HepG2 (cell line): ENCODE data around the gene CSMD2. TPM values are rescaled to one million over a fixed set of nuclear protein-coding genes. Genes with fewer than 3 reads are reported as not detected.

Source experiments
- ATAC-seq: fragments of 200-7000 bp; cut with Tn5 transposase; 3 replicates; pipeline ENCODE4 v1.9.1; 2020; ENCODE audit warnings: mild to moderate bottlenecking, moderate library complexity
- BruUV-seq: library from RNA; stranded (reverse); fragments of 400-500 nt; replicated peaks from 2 replicates; lab custom pipeline; 2021; lab: Mats Ljungman, UMichigan
- CTCF ChIA-PET: fragments of 300-600 bp; formaldehyde crosslinking; extraction: SDS; loops from one replicate; lab custom pipeline; 2021; ENCODE audit warnings: low total read pairs, inconsistent platforms, low intra/inter-chr PET ratio; lab: Yijun Ruan, JAX
- POLR2A ChIA-PET: fragments of 350-600 bp; sonication (Branson Sonifier 250); formaldehyde crosslinking; loops from one replicate; lab custom pipeline; 2020; ENCODE audit warnings: antibody characterized with exemption, inconsistent platforms; lab: Yijun Ruan, JAX
- DNase-seq: peaks from one replicate; pipeline ENCODE4 v3.0.0-alpha.2; 2015; ENCODE audit warnings: low spot score
- FAIRE-seq: peaks from 3 replicates; lab custom pipeline; 2011; peaks lifted over from hg19 to GRCh38; lab: Jason Lieb, UNC
- H2AFZ ChIP-seq: one replicate; pipeline ENCODE4 v1.6.1; 2011; ENCODE audit warnings: low read length, inconsistent platforms
- H3K27ac ChIP-seq: fragments of 300-600 bp; 3 replicates; pipeline ENCODE4 v1.8.0; 2011; ENCODE audit warnings: mixed run types, mild to moderate bottlenecking, mixed read lengths, low read length, inconsistent platforms; ENCODE audit not compliant: insufficient read depth; ENCODE audit errors: extremely low read length
- H3K27me3 ChIP-seq, 2 experiments: fragments of 200-600 bp in 1 of 2; 2 replicates in 1 of 2; 3 replicates in 1 of 2; pipeline versions ENCODE4 v1.6.0 to v1.8.0; 2011; ENCODE audit warnings: low read length in 2 of 2, mild to moderate bottlenecking in 2 of 2, moderate library complexity in 2 of 2, inconsistent platforms in 1 of 2; ENCODE audit not compliant: insufficient read depth in 2 of 2, control insufficient read depth in 1 of 2
- H3K36me3 ChIP-seq, 2 experiments: fragments of 200-600 bp in 1 of 2; replicated peaks in 1 of 2; 2 replicates in 1 of 2; 3 replicates in 1 of 2; pipeline versions ENCODE4 v1.5.1 to v1.8.0; 2011; ENCODE audit warnings: low read length in 2 of 2, inconsistent platforms in 1 of 2; ENCODE audit not compliant: insufficient read depth in 2 of 2, control insufficient read depth in 1 of 2
- H3K4me1 ChIP-seq: 2 replicates; pipeline ENCODE4 v1.5.1; 2012; ENCODE audit warnings: low read length, inconsistent platforms; ENCODE audit not compliant: insufficient read depth
- H3K4me2 ChIP-seq: 2 replicates; pipeline ENCODE4 v1.6.0; 2011; ENCODE audit warnings: low read depth, low read length, inconsistent platforms
- H3K4me3 ChIP-seq, 3 experiments: fragments of 200-600 bp in 1 of 3; sonication (generic), shearing (Covaris generic) in 1 of 3; replicated peaks in 1 of 3; 2 replicates each; pipeline ENCODE4 v1.5.1; 2011 to 2016; ENCODE audit warnings: low read length in 3 of 3, inconsistent platforms in 2 of 3, low read depth in 2 of 3, mild to moderate bottlenecking in 2 of 3, control low read depth in 1 of 3, mixed read lengths in 1 of 3; ENCODE audit not compliant: insufficient read depth in 1 of 3
- H3K79me2 ChIP-seq: one replicate; pipeline ENCODE4 v1.6.1; 2011; ENCODE audit warnings: low read length, inconsistent platforms; ENCODE audit not compliant: insufficient read depth
- H3K9ac ChIP-seq: 2 replicates; pipeline ENCODE4 v1.6.0; 2011; ENCODE audit warnings: mild to moderate bottlenecking, low read depth, low read length, inconsistent platforms; ENCODE audit not compliant: insufficient read depth
- H3K9me3 ChIP-seq: 2 replicates; pipeline ENCODE4 v1.5.1; 2012; ENCODE audit warnings: mild to moderate bottlenecking, low read length
- H4K20me1 ChIP-seq: 2 replicates; pipeline ENCODE4 v1.6.0; 2011; ENCODE audit warnings: inconsistent platforms, mild to moderate bottlenecking, low read length, moderate library complexity; ENCODE audit not compliant: insufficient read depth
- BCLAF1 ChIP-seq: fragments of 450-650 bp; IDR thresholded peaks from 2 replicates; pipeline ENCODE4 v1.6.1; 2017; ENCODE audit warnings: mild to moderate bottlenecking
- CBFB ChIP-seq: sonication (generic); formaldehyde crosslinking; IDR thresholded peaks from 2 replicates; pipeline ENCODE4 v1.4.0; 2020; ENCODE audit warnings: missing genetic modification reagents
- ERF ChIP-seq: IDR thresholded peaks from 2 replicates; pipeline ENCODE4 v1.6.1; 2018; ENCODE audit warnings: missing biosample characterization, missing genetic modification reagents
- GMEB1 ChIP-seq: sonication (generic); formaldehyde crosslinking; IDR thresholded peaks from 2 replicates; pipeline ENCODE4 v1.5.1; 2020; ENCODE audit warnings: missing genetic modification reagents, mild to moderate bottlenecking, borderline replicate concordance
- PTBP1 ChIP-seq: fragments of 200-400 bp; formaldehyde crosslinking; IDR thresholded peaks from 2 replicates; pipeline ENCODE4 v1.6.1; 2018; ENCODE audit warnings: low read length, low read depth; ENCODE audit not compliant: poor library complexity, severe bottlenecking
- SNAPC5 ChIP-seq: sonication (generic); formaldehyde crosslinking; IDR thresholded peaks from 2 replicates; pipeline ENCODE4 v1.8.1; 2023; ENCODE audit warnings: mild to moderate bottlenecking, missing genetic modification reagents, borderline replicate concordance
- SRSF9 ChIP-seq: fragments of 200-400 bp; formaldehyde crosslinking; IDR thresholded peaks from 2 replicates; pipeline ENCODE4 v1.6.1; 2018; ENCODE audit warnings: borderline replicate concordance, mild to moderate bottlenecking, low read depth, low read length; ENCODE audit not compliant: insufficient read depth, poor library complexity, severe bottlenecking
- TP53 ChIP-seq: sonication (generic); formaldehyde crosslinking; conservative IDR thresholded peaks from 2 replicates; pipeline ENCODE4 v1.4.0; 2020; ENCODE audit warnings: missing genetic modification reagents
- USF2 ChIP-seq, 2 experiments: sonication (generic) in 1 of 2; formaldehyde crosslinking in 1 of 2; IDR thresholded peaks; 2 replicates each; pipeline versions ENCODE4 v1.5.1 to v1.6.1; 2011 to 2020; ENCODE audit warnings: borderline replicate concordance in 1 of 2, low read depth in 1 of 2, low read length in 1 of 2, mild to moderate bottlenecking in 1 of 2, missing genetic modification reagents in 1 of 2, moderate library complexity in 1 of 2
- WIZ ChIP-seq: sonication (generic); formaldehyde crosslinking; IDR thresholded peaks from 2 replicates; pipeline ENCODE4 v1.5.1; 2020; ENCODE audit warnings: mild to moderate bottlenecking, missing genetic modification reagents
- ZNF329 ChIP-seq: sonication (generic); formaldehyde crosslinking; IDR thresholded peaks from 2 replicates; pipeline ENCODE4 v1.9.0; 2021; ENCODE audit warnings: low read depth, mild to moderate bottlenecking, missing genetic modification reagents
- ZNF33B ChIP-seq: sonication (generic); formaldehyde crosslinking; IDR thresholded peaks from 2 replicates; pipeline ENCODE4 v1.5.1; 2020; ENCODE audit warnings: mild to moderate bottlenecking, missing genetic modification reagents
- ZNF446 ChIP-seq: sonication (generic); formaldehyde crosslinking; IDR thresholded peaks from 2 replicates; pipeline ENCODE4 v1.5.0; 2020; ENCODE audit warnings: mild to moderate bottlenecking, missing genetic modification reagents
- ZSCAN12 ChIP-seq: sonication (generic); formaldehyde crosslinking; IDR thresholded peaks from 2 replicates; pipeline ENCODE4 v1.9.0; 2021; ENCODE audit warnings: mild to moderate bottlenecking, missing genetic modification reagents
- WGBS: methylation state at CpG from one replicate; pipeline ENCODE4 v1.1.6; 2017; ENCODE audit warnings: low lambda C conversion rate; 5-methylcytosine and 5-hydroxymethylcytosine counted together
- in situ Hi-C: cut with HindIII; loops from 2 replicates; pipeline ENCODE4 v1.10.0; 2017; ENCODE audit warnings: low pct_unique_long_range_greater_than_20kb; ENCODE audit not compliant: extremely low pct_ligation_motif_present
- intact Hi-C: fragments of 100-400 bp; cut with micrococcal nuclease; formaldehyde crosslinking; loops from one replicate; pipeline ENCODE4 v1.10.0; 2022; ENCODE audit not compliant: unreplicated experiment
- polyA plus RNA-seq, 8 experiments: library from polyadenylated mRNA; depleted of rRNA in 3 of 8; stranded (reverse) in 7 of 8; unstranded in 1 of 8; fragments of >200 nt; fragmentation: Illumina TruSeq in 4 of 8; extraction: Trizol in 4 of 8; gene quantifications; 2 replicates each; pipeline versions ENCODE4 v1.2.1 to v1.2.3, GENCODE V29; 2011 to 2016; ENCODE audit warnings: low read depth in 4 of 8, missing spikeins in 1 of 8, mixed read lengths in 1 of 8; ENCODE audit not compliant: insufficient read depth in 1 of 8
- total RNA-seq, 5 experiments: library from RNA; depleted of rRNA; stranded (reverse); fragments of >200 nt; fragmentation: Illumina TruSeq; extraction: Trizol; gene quantifications; 2 replicates each; pipeline ENCODE4 v1.2.3, GENCODE V29; 2016; ENCODE audit warnings: low read depth in 1 of 5

Gene CSMD2
- total and polyA plus RNA-seq, 2 of the 13 experiments (the other 11 are each of a cell fraction or from before 2014, with no cell fraction given) = not detected

- TF ChIP-seq GMEB1 (CRISPR knock-in tag) = no peak
Measured at GRCh38 chr1:34149501-34149900, 15.5 kb downstream of the CSMD2 start (continued).

- no peaks in the 10 kb centered on the region for H3K36me3 ChIP-seq
- no peaks in the 10 kb centered on the region for H3K79me2 ChIP-seq
- intact Hi-C loops (no loop called here), in situ Hi-C loops (no loop called here)
- DNase-seq (no peak), FAIRE-seq (no peak), ATAC-seq (no peak)
- peaks cover 0 to 9% of the 10 kb centered on the region in 2 experiments; a peak in 1 of 5 replicates for H3K27me3 ChIP-seq
- H3K27ac ChIP-seq = no peak overlapping the region
- H4K20me1 ChIP-seq = no peaks in the 10 kb centered on the region
- no peak overlapping the region for H3K9ac ChIP-seq
- CTCF ChIA-PET = no interaction called here
- H3K4me2 ChIP-seq = no peak overlapping the region
- POLR2A ChIA-PET = no interaction called here
- H2AFZ ChIP-seq = no peak overlapping the region
- 7% methylated on average over 4 of the region's 4 CpGs for WGBS
- no peaks in the 10 kb centered on the region for H3K9me3 ChIP-seq
- no peaks in the 10 kb centered on the region for H3K4me1 ChIP-seq
- no peak overlapping the region for H3K4me3 ChIP-seq
- no TSS peak for BruUV-seq
- TF ChIP-seq CBFB (CRISPR knock-in tag) = no peak
- TF ChIP-seq SRSF9 = no peak
- TF ChIP-seq ZNF329 = no peak
- no peak for TF ChIP-seq USF2 (IDR thresholded peaks at IDR 0.05; ENCODE audit: low read depth, low read length)
- TF ChIP-seq USF2 (CRISPR knock-in tag; IDR thresholded peaks at IDR 0.05; ENCODE audit: borderline replicate concordance) = no peak
- TF ChIP-seq ZNF446 (CRISPR knock-in tag) = no peak
- TF ChIP-seq WIZ = no peak
- TF ChIP-seq SNAPC5 (CRISPR knock-in tag) = no peak
- TF ChIP-seq ERF = no peak
- no peak for TF ChIP-seq ZSCAN12 (CRISPR knock-in tag)
- TF ChIP-seq PTBP1 = no peak
- no peak for TF ChIP-seq ZNF33B (CRISPR knock-in tag)
- TF ChIP-seq BCLAF1 = no peak
- no peak for TF ChIP-seq TP53 (CRISPR knock-in tag)
Measured at GRCh38 chr1:34147301-34147700, 17.7 kb downstream of the CSMD2 start.
